GM06990 (cell line): ENCODE results near the gene G6PD.

Source experiments
- DNase-seq: peaks from one replicate; pipeline ENCODE4 v3.0.0-alpha.2; 2011; ENCODE audit not compliant: insufficient read length; ENCODE audit errors: extremely low read depth
- H3K27me3 ChIP-seq: replicated peaks from 2 replicates; pipeline ENCODE4 v1.6.0; 2011; ENCODE audit warnings: low read length; ENCODE audit not compliant: control insufficient read depth, insufficient read depth
- H3K36me3 ChIP-seq: 2 replicates; pipeline ENCODE4 v1.5.1; 2011; ENCODE audit warnings: low read length; ENCODE audit not compliant: control insufficient read depth, insufficient read depth
- H3K4me3 ChIP-seq: replicated peaks from 2 replicates; pipeline ENCODE4 v1.5.1; 2011; ENCODE audit warnings: low read depth, mild to moderate bottlenecking, control low read depth, low read length
- CTCF ChIP-seq: IDR thresholded peaks from 2 replicates; pipeline ENCODE4 v1.5.1; 2011; ENCODE audit warnings: low read length, control low read depth, mild to moderate bottlenecking, inconsistent platforms; ENCODE audit not compliant: insufficient read depth, poor library complexity, severe bottlenecking

The G6PD gene

DNA sequence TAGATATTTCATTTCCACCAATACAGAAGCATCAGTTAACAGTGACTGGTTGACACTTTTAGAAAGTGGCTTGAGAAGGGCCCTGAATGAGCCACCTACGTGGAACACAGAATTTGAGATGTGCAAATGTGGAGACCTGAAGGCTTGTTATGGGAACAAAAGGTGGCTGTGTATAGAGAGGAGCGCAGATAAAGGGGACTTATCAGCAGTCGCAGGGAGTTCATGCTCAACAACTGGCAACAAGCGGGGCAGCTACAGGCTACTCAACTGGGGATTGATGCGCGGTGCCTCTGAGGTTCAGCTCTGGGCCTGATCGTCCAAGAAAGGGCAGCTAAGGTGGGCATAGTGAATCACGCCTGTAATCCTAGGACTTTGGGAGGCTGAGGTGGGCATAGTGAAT lies 27.3 kb downstream of the G6PD start:
- TF ChIP-seq CTCF: no peak
- Histone ChIP-seq H3K4me3 (no peak overlapping the region), H3K36me3 (no peaks in the 10 kb centered on the region), H3K27me3 (no peaks in the 10 kb centered on the region)
- no peak for DNase-seq

- no peak for DNase-seq
- no peak overlapping the region for H3K4me3 ChIP-seq
- no peak for TF ChIP-seq CTCF
- H3K27me3 ChIP-seq: no peaks in the 10 kb centered on the region
- no peaks in the 10 kb centered on the region for H3K36me3 ChIP-seq
Measured at GRCh38 chrX:154517101-154517781, 29.4 kb downstream of the G6PD start.

DNA sequence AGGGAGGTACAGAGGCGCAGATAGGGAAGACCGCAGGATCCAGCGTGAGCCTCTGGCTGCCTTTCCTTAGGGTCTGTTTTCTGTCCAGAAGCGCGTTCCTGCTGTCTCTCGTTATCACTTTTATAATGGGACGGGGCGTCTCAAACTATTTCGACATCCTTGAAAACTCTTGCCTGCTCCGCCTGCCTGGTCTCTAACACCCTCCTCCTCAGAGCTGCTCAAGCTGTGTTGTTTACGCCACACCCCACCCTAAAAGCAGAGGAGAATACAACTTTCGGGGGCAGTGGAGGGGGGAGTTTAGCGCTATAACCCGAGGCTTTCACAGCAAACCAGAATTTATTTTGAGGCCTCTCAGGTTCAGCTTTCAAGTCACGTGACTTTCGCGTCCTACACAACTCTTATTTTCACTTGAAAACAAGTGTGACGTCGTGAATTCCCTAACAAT lies 30.0 kb downstream of the G6PD start:
- no peak for DNase-seq
- no peaks in the 10 kb centered on the region for H3K27me3 ChIP-seq

GRCh38 chrX:154515966-154516655 lies 30.5 kb downstream of the G6PD start, which contains the start of gene FAM3A:
TSS of gene FAM3A (minus strand) at chrX:154516232. CDS start at chrX:154515772, 460 bp downstream.
- Histone ChIP-seq H3K4me3 (peak within 1 kb of the TSS; percentile 62), H3K36me3 (no peaks in the 10 kb centered on the region), H3K27me3 (no peaks in the 10 kb centered on the region)
- TF ChIP-seq CTCF: no peak
- peak; percentile 89 for DNase-seq

More for the DNA sequence above, 30.0 kb downstream of the G6PD start:
- no peaks in the 10 kb centered on the region for H3K36me3 ChIP-seq
- H3K4me3 ChIP-seq: peak overlapping the region; percentile 48
- no peak for TF ChIP-seq CTCF

GRCh38 chrX:154515090-154515965 lies 31.3 kb downstream of the G6PD start:
- no peaks in the 10 kb centered on the region for H3K27me3 ChIP-seq
- H3K36me3 ChIP-seq: no peaks in the 10 kb centered on the region
- no peak for TF ChIP-seq CTCF
- peak overlapping the region; percentile 62 for H3K4me3 ChIP-seq
- no peak for DNase-seq
